Smooth muscle cell of the brain vasculature (primary cell): Measurements from ENCODE around the gene KCTD16.

Experiments used
- DNase-seq: peaks from one replicate; pipeline ENCODE4 v3.0.0-alpha.2; 2012; ENCODE audit warnings: low read depth, low spot score

Gene KCTD16

DNA sequence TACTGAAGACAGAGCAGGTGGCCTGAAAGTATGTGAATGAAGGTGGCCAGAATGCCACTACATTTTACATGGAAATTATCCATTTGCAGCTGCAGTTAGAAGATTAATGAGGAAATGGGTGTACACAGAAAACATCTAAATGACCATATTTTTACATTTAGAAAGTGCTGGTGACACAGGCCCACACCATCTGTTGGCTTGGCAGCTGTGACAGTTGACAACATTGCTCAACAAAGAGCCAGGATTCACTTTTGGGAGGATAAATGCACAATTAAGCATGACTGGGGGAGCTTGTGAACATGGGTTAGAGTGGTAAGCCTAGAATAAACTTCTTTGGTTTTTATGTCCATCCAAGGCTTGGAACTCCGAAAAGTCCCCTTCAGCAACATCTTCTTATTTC lies 360.5 kb downstream of the KCTD16 start:
- DNase-seq: no peak
